EH (cell line): ENCODE measurements around the gene POU2AF2.

Experiments used
- DNase-seq: peaks from one replicate; pipeline ENCODE4 v3.0.0-alpha.2; 2015; ENCODE audit warnings: low read depth

The POU2AF2 gene

DNA sequence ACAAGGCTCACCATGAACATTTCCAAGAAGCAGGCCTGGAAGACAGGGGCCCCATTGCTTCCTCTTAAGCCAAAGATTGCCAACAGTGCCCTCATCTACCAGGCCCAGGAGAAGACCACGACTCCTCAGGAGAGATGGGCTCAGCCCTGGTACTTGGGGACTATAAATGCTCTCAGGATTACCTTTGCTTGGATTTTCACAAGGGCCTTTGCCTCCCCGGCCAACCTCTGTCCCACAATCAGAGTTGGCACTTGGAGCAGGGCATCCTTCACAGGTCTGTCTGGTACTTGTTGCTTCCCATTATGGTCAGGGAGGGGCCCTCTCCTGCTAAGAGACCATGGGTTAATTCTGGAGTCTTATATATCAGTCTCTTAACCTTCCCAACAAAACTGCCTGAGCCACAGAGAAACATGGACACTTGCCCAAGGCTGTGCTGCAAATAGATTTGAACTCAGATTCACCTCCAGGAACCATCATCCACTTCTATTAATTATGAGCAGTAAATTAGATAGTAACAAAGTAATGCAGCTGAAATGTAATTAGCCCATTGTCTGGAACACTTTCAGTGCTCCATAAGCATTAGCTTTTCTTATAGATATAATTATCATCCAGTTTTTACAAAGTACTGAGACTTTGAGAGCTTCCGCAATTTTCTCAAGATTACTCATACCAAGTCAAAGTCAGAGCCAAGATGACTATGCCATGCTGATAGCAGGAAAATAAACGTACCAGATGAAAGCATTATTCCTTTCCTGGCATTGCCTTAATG, 86.4 kb downstream of the POU2AF2 start:
- DNase-seq: peak; percentile 50

DNA sequence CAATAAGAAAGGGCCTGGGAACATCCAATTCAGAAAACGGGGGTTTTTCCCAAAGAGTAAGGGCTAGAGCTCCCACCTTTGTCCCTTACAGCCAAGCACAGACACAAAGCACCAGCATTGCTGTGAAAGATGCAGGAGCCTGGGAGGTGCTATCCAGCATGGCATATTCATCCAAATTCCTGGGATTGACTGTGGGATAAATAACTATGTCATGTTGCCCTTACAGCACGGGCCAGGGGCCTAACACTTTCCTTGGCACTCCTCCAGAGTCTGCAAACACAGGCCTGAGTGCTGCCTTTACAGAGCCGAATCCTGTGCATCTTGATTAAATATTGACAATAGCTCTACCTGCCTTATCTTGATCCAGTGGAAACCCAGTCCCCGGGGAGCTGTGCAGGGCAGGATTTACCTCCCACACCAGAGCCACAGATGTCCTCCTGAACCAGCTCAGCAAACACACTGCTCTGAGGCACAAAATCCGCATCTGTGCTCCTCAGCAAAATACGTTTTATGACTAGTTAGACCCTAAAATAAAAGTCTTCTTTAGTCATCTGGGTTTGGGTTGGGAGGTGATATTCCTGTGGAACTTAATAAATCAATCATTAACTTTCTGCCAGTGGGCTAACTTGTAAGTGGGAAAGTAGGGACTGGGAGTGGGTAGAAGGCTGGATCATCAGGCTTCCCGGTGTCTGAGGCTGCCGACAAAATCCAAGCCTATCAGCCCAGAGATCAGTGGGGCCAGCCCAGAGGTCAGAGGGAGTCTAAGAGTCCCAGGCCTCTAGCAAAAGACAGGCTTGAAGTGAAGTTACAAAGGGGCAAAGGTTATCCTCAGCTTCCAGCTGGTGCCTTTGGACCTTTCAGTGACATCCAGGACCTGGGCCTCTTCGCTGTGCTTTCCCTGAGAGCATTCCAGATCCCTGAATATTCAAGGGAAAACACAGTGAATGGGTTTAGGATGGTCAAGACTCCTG, 89.3 kb downstream of the POU2AF2 start:
- DNase-seq: no peak

DNA sequence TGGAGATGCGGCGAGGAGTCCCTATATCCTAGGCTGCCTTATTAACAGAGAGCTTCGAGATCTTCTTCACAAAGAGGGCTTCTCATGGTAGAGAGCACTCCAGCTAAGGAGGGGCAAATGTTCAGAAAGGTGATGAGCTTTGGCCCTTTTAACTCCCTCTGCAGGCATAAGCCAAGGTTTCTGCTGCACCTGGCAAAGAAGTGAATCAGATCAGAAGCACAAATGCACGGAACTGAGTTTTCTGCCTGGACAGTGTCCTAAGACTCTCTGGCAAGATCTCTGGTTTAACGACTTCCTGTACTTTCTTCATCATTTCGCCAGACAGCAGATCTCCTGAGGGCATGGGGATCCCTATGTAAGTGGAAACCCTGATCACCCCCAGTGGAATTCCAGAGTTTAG, 90.0 kb downstream of the POU2AF2 start:
- DNase-seq: peak; percentile 61
